HepG2 (cell line): ENCODE measurements around the gene RAB29. TPM values are rescaled to one million over a fixed set of nuclear protein-coding genes. Genes with fewer than 3 reads are reported as not detected.

Experiments used
- ARID4A ChIP-seq: sonication (generic); formaldehyde crosslinking; IDR thresholded peaks from 2 replicates; pipeline ENCODE4 v1.5.0; 2020; ENCODE audit warnings: mild to moderate bottlenecking, missing genetic modification reagents, borderline replicate concordance
- ETV5 ChIP-seq: IDR thresholded peaks from 2 replicates; pipeline ENCODE4 v1.6.1; 2018; ENCODE audit warnings: missing biosample characterization, missing genetic modification reagents, inconsistent platforms, borderline replicate concordance
- MAFG ChIP-seq: sonication (generic); formaldehyde crosslinking; IDR thresholded peaks from 2 replicates; pipeline ENCODE4 v1.5.1; 2020; ENCODE audit warnings: mild to moderate bottlenecking, missing genetic modification reagents
- NONO ChIP-seq, 2 experiments: fragments of 450-650 bp in 1 of 2; sonication (generic) in 1 of 2; formaldehyde crosslinking in 1 of 2; IDR thresholded peaks in 1 of 2; conservative IDR thresholded peaks in 1 of 2; 2 replicates each; pipeline versions ENCODE4 v1.6.1 to v1.8.0; 2017 to 2022; ENCODE audit warnings: mild to moderate bottlenecking in 1 of 2, missing genetic modification reagents in 1 of 2, moderate library complexity in 1 of 2
- NR2F1 ChIP-seq, 2 experiments: fragments of 450-650 bp in 1 of 2; formaldehyde crosslinking in 1 of 2; IDR thresholded peaks; 2 replicates each; pipeline versions ENCODE4 v1.5.0 to v1.6.1; 2016 to 2020; ENCODE audit warnings: mild to moderate bottlenecking in 1 of 2, missing compliant biosample characterization in 1 of 2, missing genetic modification reagents in 1 of 2, moderate library complexity in 1 of 2
- PAXIP1 ChIP-seq: sonication (generic); formaldehyde crosslinking; conservative IDR thresholded peaks from 2 replicates; pipeline ENCODE4 v1.4.0; 2020; ENCODE audit warnings: mild to moderate bottlenecking, missing genetic modification reagents, moderate library complexity
- PHF8 ChIP-seq: sonication (generic); formaldehyde crosslinking; IDR thresholded peaks from 2 replicates; pipeline ENCODE4 v1.5.0; 2020; ENCODE audit warnings: missing genetic modification reagents
- POGK ChIP-seq: sonication (generic); formaldehyde crosslinking; conservative IDR thresholded peaks from 2 replicates; pipeline ENCODE4 v1.8.0; 2022; ENCODE audit warnings: mild to moderate bottlenecking, moderate library complexity, missing genetic modification reagents
- POLR2AphosphoS5 ChIP-seq: IDR thresholded peaks from 2 replicates; pipeline ENCODE4 v1.6.1; 2012; ENCODE audit warnings: low read depth, low read length
- RBFOX2 ChIP-seq: fragments of 200-400 bp; formaldehyde crosslinking; IDR thresholded peaks from 2 replicates; pipeline ENCODE4 v1.6.1; 2017; ENCODE audit warnings: low read depth, mild to moderate bottlenecking, low read length
- RORA ChIP-seq: sonication (generic); formaldehyde crosslinking; IDR thresholded peaks from 2 replicates; pipeline ENCODE4 v1.5.0; 2020; ENCODE audit warnings: mild to moderate bottlenecking, missing genetic modification reagents, moderate library complexity
- SYNCRIP ChIP-seq: fragments of 200-400 bp; formaldehyde crosslinking; IDR thresholded peaks from 2 replicates; pipeline ENCODE4 v1.6.1; 2018; ENCODE audit warnings: mild to moderate bottlenecking, low read depth, low read length; ENCODE audit not compliant: insufficient read depth
- THAP7 ChIP-seq: sonication (generic); formaldehyde crosslinking; IDR thresholded peaks from 2 replicates; pipeline ENCODE4 v1.8.1; 2023; ENCODE audit warnings: mild to moderate bottlenecking, missing genetic modification reagents
- ZBTB7A ChIP-seq: sonication (generic); formaldehyde crosslinking; IDR thresholded peaks from 2 replicates; pipeline ENCODE4 v1.8.0; 2022; ENCODE audit warnings: mild to moderate bottlenecking, missing genetic modification reagents
- ZFP62 ChIP-seq: sonication (generic); formaldehyde crosslinking; IDR thresholded peaks from 2 replicates; pipeline ENCODE4 v1.4.0; 2020; ENCODE audit warnings: missing genetic modification reagents
- ZKSCAN1 ChIP-seq: fragments of 150-350 bp; IDR thresholded peaks from 2 replicates; pipeline ENCODE4 v1.6.1; 2014; ENCODE audit warnings: low read length
- ZMAT3 ChIP-seq: sonication (generic); formaldehyde crosslinking; conservative IDR thresholded peaks from 2 replicates; pipeline ENCODE4 v1.7.0; 2021; ENCODE audit warnings: missing genetic modification reagents
- ZNF501 ChIP-seq: sonication (generic); formaldehyde crosslinking; IDR thresholded peaks from 2 replicates; pipeline ENCODE4 v1.5.1; 2020; ENCODE audit warnings: mild to moderate bottlenecking, moderate library complexity, missing genetic modification reagents
- polyA plus RNA-seq, 8 experiments: library from polyadenylated mRNA; depleted of rRNA in 3 of 8; stranded (reverse) in 7 of 8; unstranded in 1 of 8; fragments of >200 nt; fragmentation: Illumina TruSeq in 4 of 8; extraction: Trizol in 4 of 8; gene quantifications; 2 replicates each; pipeline versions ENCODE4 v1.2.1 to v1.2.3, GENCODE V29; 2011 to 2016; ENCODE audit warnings: low read depth in 4 of 8, missing spikeins in 1 of 8, mixed read lengths in 1 of 8; ENCODE audit not compliant: insufficient read depth in 1 of 8
- total RNA-seq, 5 experiments: library from RNA; depleted of rRNA; stranded (reverse); fragments of >200 nt; fragmentation: Illumina TruSeq; extraction: Trizol; gene quantifications; 2 replicates each; pipeline ENCODE4 v1.2.3, GENCODE V29; 2016; ENCODE audit warnings: low read depth in 1 of 5

Gene RAB29
- total and polyA plus RNA-seq, 2 of the 13 experiments (the other 11 are each of a cell fraction or from before 2014, with no cell fraction given): 8.7 to 10.1 TPM

- TF ChIP-seq ARID4A (CRISPR knock-in tag) (peak; percentile 50; the same call in 1 of the 2 replicates), ZBTB7A (peak; percentile 69; the same call in 1 of the 2 replicates), POGK (CRISPR knock-in tag) (0 out of 2 replicates have a peak, but pooled peaks have one; percentile 23), RBFOX2 (peak; percentile 32; the same call in 1 of the 2 replicates), NONO (IDR thresholded peaks at IDR 0.05) (no peak), NONO (CRISPR knock-in tag; conservative IDR thresholded peaks at IDR 0.05) (peak; percentile 48; the same call in 1 of the 2 replicates), NR2F1 (CRISPR knock-in tag; IDR thresholded peaks at IDR 0.05) (no peak), PHF8 (CRISPR knock-in tag) (peak; percentile 63), THAP7 (CRISPR knock-in tag) (no peak), ETV5 (CRISPR knock-in tag) (peak; percentile 14; the same call in 1 of the 2 replicates), ZFP62 (CRISPR knock-in tag) (no peak), ZNF501 (CRISPR knock-in tag) (peak; percentile 68; the same call in 1 of the 2 replicates), ZMAT3 (no peak; the same call in 1 of the 2 replicates), SYNCRIP (no peak), POLR2AphosphoS5 (0 out of 2 replicates have a peak, but pooled peaks have one; percentile 26), MAFG (CRISPR knock-in tag) (no peak), ZKSCAN1 (no peak), RORA (CRISPR knock-in tag) (no peak), PAXIP1 (CRISPR knock-in tag) (0 out of 2 replicates have a peak, but pooled peaks have one; percentile 7)
Measured at GRCh38 chr1:205775015-205775716, at the start of gene RAB29 (continued).
